K562 (cell line): ENCODE data around the gene PSMA7. TPM values are rescaled to one million over a fixed set of nuclear protein-coding genes. Genes with fewer than 3 reads are reported as not detected.
A peak's percentile ranks its signal among the peaks of the same experiment; 100 is the strongest.

ENCODE experiments used
- ATAC-seq: fragments of 200-7000 bp; cut with Tn5 transposase; 3 replicates; pipeline ENCODE4 v1.9.1; 2020; ENCODE audit warnings: moderate library complexity
- BruUV-seq: library from RNA; stranded (reverse); fragments of 400-500 nt; replicated peaks from 2 replicates; lab custom pipeline; 2021; lab: Mats Ljungman, UMichigan
- CTCF ChIA-PET: fragments of 300-600 bp; formaldehyde crosslinking; extraction: SDS; loops from one replicate; lab custom pipeline; 2021; ENCODE audit warnings: low intra/inter-chr PET ratio; lab: Yijun Ruan, JAX
- POLR2A ChIA-PET: fragments of 300-600, 350-650 bp; sonication (Branson Sonifier 250); formaldehyde crosslinking; extraction: SDS; loops from one replicate; lab custom pipeline; 2021; ENCODE audit warnings: antibody characterized with exemption, inconsistent platforms; lab: Yijun Ruan, JAX
- DNase-seq, 4 experiments: peaks; one replicate each; pipeline versions ENCODE4 v3.0.0 to v3.0.0-alpha.2; 2011 to 2018; ENCODE audit warnings: low spot score in 3 of 4, mixed read lengths in 3 of 4; ENCODE audit errors: extremely low read depth in 1 of 4
- FAIRE-seq: peaks from 2 replicates; lab custom pipeline; 2011; peaks lifted over from hg19 to GRCh38; lab: Jason Lieb, UNC
- H2AFZ ChIP-seq: 2 replicates; pipeline ENCODE4 v1.6.0; 2011; ENCODE audit warnings: low read depth, low read length, control low read depth, inconsistent platforms
- H3K27ac ChIP-seq: fragments of 200-600 bp; 3 replicates; pipeline ENCODE4 v1.8.0; 2011; ENCODE audit warnings: low read depth, mild to moderate bottlenecking, control low read depth, inconsistent platforms, low read length, moderate library complexity, mixed read lengths; ENCODE audit errors: extremely low read depth
- H3K27me3 ChIP-seq, 2 experiments: fragments of 300-600 bp in 1 of 2; 2 replicates in 1 of 2; 3 replicates in 1 of 2; pipeline versions ENCODE4 v1.6.0 to v1.8.0; 2011; ENCODE audit warnings: inconsistent platforms in 2 of 2, low read length in 2 of 2, mild to moderate bottlenecking in 1 of 2, mixed read lengths in 1 of 2, moderate library complexity in 1 of 2; ENCODE audit not compliant: control insufficient read depth in 2 of 2, insufficient read depth in 2 of 2
- H3K36me3 ChIP-seq: fragments of 300-600 bp; 3 replicates; pipeline ENCODE4 v1.8.0; 2011; ENCODE audit warnings: mild to moderate bottlenecking, low read length, inconsistent platforms; ENCODE audit not compliant: control insufficient read depth, insufficient read depth
- H3K4me1 ChIP-seq, 2 experiments: fragments of 200-600 bp in 1 of 2; replicated peaks in 1 of 2; 2 replicates in 1 of 2; 3 replicates in 1 of 2; pipeline versions ENCODE4 v1.5.1 to v1.8.0; 2011; ENCODE audit warnings: inconsistent platforms in 2 of 2, low read length in 2 of 2, mild to moderate bottlenecking in 1 of 2, mixed read lengths in 1 of 2, moderate library complexity in 1 of 2; ENCODE audit not compliant: control insufficient read depth in 2 of 2, insufficient read depth in 2 of 2
- H3K4me2 ChIP-seq: 2 replicates; pipeline ENCODE4 v1.6.1; 2011; ENCODE audit warnings: low read length, control low read depth, inconsistent platforms, mixed read lengths; ENCODE audit not compliant: insufficient read depth
- H3K4me3 ChIP-seq: fragments of 200-600 bp; sonication (generic), shearing (Covaris generic); 2 replicates; pipeline ENCODE4 v1.5.1; 2016; ENCODE audit warnings: control low read depth, inconsistent platforms
- H3K79me2 ChIP-seq: fragments of 200-600 bp; 3 replicates; pipeline ENCODE4 v1.8.0; 2011; ENCODE audit warnings: low read length, inconsistent platforms; ENCODE audit not compliant: control insufficient read depth, insufficient read depth
- H3K9ac ChIP-seq, 2 experiments: 2 replicates each; pipeline versions ENCODE4 v1.6.0 to v1.6.1; 2011; ENCODE audit warnings: low read depth in 2 of 2, low read length in 2 of 2, control low read depth in 1 of 2, inconsistent platforms in 1 of 2, mild to moderate bottlenecking in 1 of 2, mixed read lengths in 1 of 2; ENCODE audit not compliant: insufficient read depth in 1 of 2
- H3K9me1 ChIP-seq: one replicate; pipeline ENCODE4 v1.6.0; 2011; ENCODE audit warnings: inconsistent platforms, mild to moderate bottlenecking, low read length, moderate library complexity; ENCODE audit not compliant: control insufficient read depth, insufficient read depth
- H3K9me3 ChIP-seq: replicated peaks from 2 replicates; pipeline ENCODE4 v1.5.1; 2011; ENCODE audit warnings: low read depth, low read length, inconsistent platforms; ENCODE audit not compliant: control insufficient read depth, insufficient read depth
- H4K20me1 ChIP-seq: replicated peaks from 2 replicates; pipeline ENCODE4 v1.6.1; 2011; ENCODE audit warnings: low read length, inconsistent platforms, mixed read lengths; ENCODE audit not compliant: control insufficient read depth, insufficient read depth
- HIVEP1 ChIP-seq: fragments of 250-450 bp; sonication (Bioruptor Pico); IDR thresholded peaks from 2 replicates; pipeline ENCODE4 v1.4.0; 2020; ENCODE audit warnings: mild to moderate bottlenecking
- POLR2G ChIP-seq: fragments of 200-400 bp; formaldehyde crosslinking; IDR thresholded peaks from 2 replicates; pipeline ENCODE4 v1.6.1; 2017; ENCODE audit warnings: low read depth, mild to moderate bottlenecking, antibody characterized with exemption, low read length, moderate library complexity
- PYGO2 ChIP-seq: fragments of 450-650 bp; IDR thresholded peaks from 2 replicates; pipeline ENCODE4 v1.6.1; 2016; ENCODE audit warnings: mild to moderate bottlenecking, missing genetic modification characterization, moderate library complexity, missing compliant biosample characterization
- THAP7 ChIP-seq: fragments of 250-450 bp; sonication (Bioruptor Pico); IDR thresholded peaks from 2 replicates; pipeline ENCODE4 v1.5.0; 2021
- ZEB2 ChIP-seq: fragments of 450-650 bp; IDR thresholded peaks from 2 replicates; pipeline ENCODE4 v1.6.1; 2016
- ZNF696 ChIP-seq: fragments of 250-450 bp; sonication (Bioruptor Pico); conservative IDR thresholded peaks from 2 replicates; pipeline ENCODE4 v1.4.0; 2020; ENCODE audit warnings: mild to moderate bottlenecking, moderate library complexity
- WGBS: fragments of 100-300 bp; shearing (Covaris generic); methylation state at CpG from one replicate; pipeline ENCODE4 v1.1.6; 2016; ENCODE audit warnings: low coverage, mixed read lengths; ENCODE audit not compliant: insufficient coverage; ENCODE audit errors: missing lambda C conversion rate; 5-methylcytosine and 5-hydroxymethylcytosine counted together
- in situ Hi-C: fragments of 300-500 bp; cut with MboI; formaldehyde crosslinking; loops from 4 replicates; pipeline ENCODE4 v1.15.0; 2018; ENCODE audit warnings: inconsistent platforms, mixed read lengths
- intact Hi-C: fragments of 100-400 bp; cut with micrococcal nuclease; formaldehyde crosslinking; loops from 2 replicates; pipeline ENCODE4 v1.14.2; 2022
- polyA plus RNA-seq, 8 experiments: library from polyadenylated mRNA; depleted of rRNA in 4 of 8; stranded (reverse) in 5 of 8; unstranded in 3 of 8; fragments of >200 nt; fragmentation: Nextera tagmentation in 2 of 8; fragmentation: Illumina TruSeq in 1 of 8; extraction: Ambion mirVana in 2 of 8; extraction: Trizol in 1 of 8; gene quantifications; 2 replicates each; pipeline versions ENCODE4 v1.2.1 to v1.2.3, GENCODE V29; 2011 to 2014; ENCODE audit warnings: inconsistent platforms in 1 of 8, missing spikeins in 1 of 8
- total RNA-seq, 7 experiments: library from RNA; depleted of rRNA in 6 of 7; stranded (reverse); fragments of >200 nt in 6 of 7; fragmentation: Illumina TruSeq in 2 of 7; extraction: Trizol in 2 of 7; gene quantifications; 2 replicates each; pipeline versions ENCODE4 v1.2.1 to v1.2.3, GENCODE V29; 2011 to 2021; ENCODE audit warnings: low replicate concordance in 1 of 7

PSMA7 gene
- total and polyA plus RNA-seq, 9 of the 15 experiments (the other 6 are each of a cell fraction or from before 2014, with no cell fraction given) = 257 to 510 (median 393) TPM

- CTCF ChIA-PET = no interaction called here
- intact Hi-C loops (no loop called here), in situ Hi-C loops (no loop called here)
- 83% methylated on average over 17 of the region's 23 CpGs for WGBS
- ATAC-seq (no peak), FAIRE-seq (no peak), DNase-seq (no peak)
- H3K4me2 ChIP-seq = no peak overlapping the region
- peaks cover 59% of the 10 kb centered on the region; the same call in 2 of the 3 replicates for H3K36me3 ChIP-seq
- no TSS peak for BruUV-seq
- H3K4me3 ChIP-seq = no peak overlapping the region
- no peak overlapping the region for H3K27ac ChIP-seq
- POLR2A ChIA-PET = no interaction called here
- H3K9me1 ChIP-seq = peaks cover 3% of the 10 kb centered on the region
- no peak overlapping the region; a peak in 1 of 4 replicates for H3K9ac ChIP-seq
- no peaks in the 10 kb centered on the region for H3K9me3 ChIP-seq
- peaks cover 0 to 4% of the 10 kb centered on the region in 2 experiments; a peak in 1 of 5 replicates for H3K4me1 ChIP-seq
- no peak overlapping the region for H2AFZ ChIP-seq
- H3K79me2 ChIP-seq = no peaks in the 10 kb centered on the region
- H3K27me3 ChIP-seq = no peaks in the 10 kb centered on the region
- H4K20me1 ChIP-seq = 0 out of 2 replicates have a peak, but pooled peaks cover 4% of the 10 kb centered on the region
- TF ChIP-seq POLR2G = peak; percentile 19; the same call in 1 of the 2 replicates
- no peak for TF ChIP-seq THAP7 (CRISPR knock-in tag)
These were observed 25.8 kb upstream of the PSMA7 start for GRCh38 chr20:62168890-62169435.

DNA sequence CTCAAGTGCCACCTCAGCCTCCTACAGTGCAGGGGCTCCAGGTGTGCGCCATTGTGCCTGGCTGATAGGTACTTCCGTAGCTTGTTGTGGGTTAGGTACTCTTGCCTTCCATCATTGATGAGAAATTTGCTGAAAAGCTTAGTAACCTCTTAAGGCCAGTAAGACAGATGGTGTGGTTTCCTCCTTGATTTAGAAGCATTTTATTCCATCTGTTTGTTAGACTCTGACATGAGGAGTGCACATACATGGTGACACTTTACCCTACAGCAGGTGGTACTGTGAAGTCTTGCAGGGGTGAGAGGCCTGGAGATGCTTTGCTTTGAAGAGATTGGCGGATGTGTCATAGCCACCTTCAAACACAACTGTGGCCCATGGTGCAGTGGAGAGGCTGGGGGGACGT is 24.9 kb upstream of the PSMA7 start:
- ChIA-PET POLR2A (no interaction called here), CTCF (no interaction called here)
- no peak for TF ChIP-seq PYGO2 (tag)
- no peak for TF ChIP-seq HIVEP1 (CRISPR knock-in tag)
- TF ChIP-seq ZEB2 = no peak
- TF ChIP-seq ZNF696 (CRISPR knock-in tag) = no peak
- BruUV-seq = TSS peak; percentile 32
- no peaks in the 10 kb centered on the region for H3K27me3 ChIP-seq
- H3K4me3 ChIP-seq = no peak overlapping the region
- no peak for ATAC-seq
- intact Hi-C loops = no loop called here
- H2AFZ ChIP-seq = no peak overlapping the region
- FAIRE-seq = no peak
- no peak overlapping the region for H3K9ac ChIP-seq
- peaks cover 59% of the 10 kb centered on the region; the same call in 2 of the 3 replicates for H3K36me3 ChIP-seq
- H3K79me2 ChIP-seq = no peaks in the 10 kb centered on the region
- H3K9me1 ChIP-seq = peaks cover 3% of the 10 kb centered on the region
- no peak overlapping the region for H3K27ac ChIP-seq
- H4K20me1 ChIP-seq = 0 out of 2 replicates have a peak, but pooled peaks cover 4% of the 10 kb centered on the region
- no peak for DNase-seq
- H3K9me3 ChIP-seq = no peaks in the 10 kb centered on the region
- 85% methylated on average over 4 of the region's 4 CpGs for WGBS
- no peak overlapping the region for H3K4me2 ChIP-seq
- in situ Hi-C loops = no loop called here
- H3K4me1 ChIP-seq = peaks cover 0 to 10% of the 10 kb centered on the region in 2 experiments; a peak in 1 of 5 replicates
